Testis (tissue), 3 donors: ENCODE measurements around the gene TTC29. TPM values are rescaled to one million over a fixed set of nuclear protein-coding genes. Genes with fewer than 3 reads are reported as not detected.

ENCODE experiments used
- DNase-seq: peaks from one replicate; pipeline ENCODE4 v3.0.0-alpha.2; 2019
- H3K27ac ChIP-seq, 2 donors: fragments of 200-600 bp; sonication (generic); one replicate each; pipeline ENCODE4 v1.5.1; 2019
- H3K27me3 ChIP-seq: fragments of 200-600 bp; sonication (generic); one replicate; pipeline ENCODE4 v1.5.1; 2019
- H3K36me3 ChIP-seq: fragments of 200-600 bp; sonication (generic); one replicate; pipeline ENCODE4 v1.5.1; 2017; ENCODE audit warnings: low read depth; ENCODE audit errors: missing control alignments
- H3K4me1 ChIP-seq: fragments of 200-600 bp; sonication (generic); one replicate; pipeline ENCODE4 v1.5.1; 2019
- H3K4me3 ChIP-seq, 2 donors: fragments of 200-600 bp; sonication (generic); one replicate each; pipeline ENCODE4 v1.5.1; 2017 to 2019
- H3K9me3 ChIP-seq: fragments of 200-600 bp; sonication (generic); one replicate; pipeline ENCODE4 v1.5.1; 2017
- CTCF ChIP-seq, 3 experiments: fragments of 450-650 bp in 2 of 3; fragments of 200-600 bp in 1 of 3; sonication (generic) in 1 of 3; IDR thresholded peaks; one replicate each; pipeline ENCODE4 v1.5.1; 2016 to 2019; ENCODE audit warnings: antibody characterized with exemption in 3 of 3, mild to moderate bottlenecking in 2 of 3, moderate library complexity in 1 of 3
- POLR2A ChIP-seq: fragments of 450-650 bp; IDR thresholded peaks from one replicate; pipeline ENCODE4 v1.6.1; 2017; ENCODE audit warnings: antibody characterized with exemption, mild to moderate bottlenecking, moderate library complexity
- WGBS, 2 donors: methylation state at CpG; one replicate each; pipeline ENCODE4 v1.1.5; 2018; 5-methylcytosine and 5-hydroxymethylcytosine counted together
- intact Hi-C: fragments of 100-400 bp; cut with DNase I; formaldehyde crosslinking; loops from one replicate; pipeline ENCODE4 v1.15.1; 2023; ENCODE audit warnings: low total_unique reads
- polyA plus RNA-seq: library from polyadenylated mRNA; stranded (reverse); fragments of 350-450 nt; fragmentation: Illumina TruSeq; extraction: RNeasy Lipid Tissue Mini Kit (QIAGEN cat#74804); gene quantifications from one replicate; pipeline ENCODE4 v1.2.3, GENCODE V29; 2014; ENCODE audit warnings: low read depth, low replicate concordance; ENCODE audit not compliant: insufficient read depth
- total RNA-seq, 2 donors: library from RNA; depleted of rRNA; stranded (reverse); fragments of >200 nt; gene quantifications; one replicate each; pipeline ENCODE4 v1.2.3, GENCODE V29; 2016

Gene TTC29
- total and polyA plus RNA-seq, 3 donors from 2014 or later = 27.4 to 165 (median 68.0) TPM

DNA sequence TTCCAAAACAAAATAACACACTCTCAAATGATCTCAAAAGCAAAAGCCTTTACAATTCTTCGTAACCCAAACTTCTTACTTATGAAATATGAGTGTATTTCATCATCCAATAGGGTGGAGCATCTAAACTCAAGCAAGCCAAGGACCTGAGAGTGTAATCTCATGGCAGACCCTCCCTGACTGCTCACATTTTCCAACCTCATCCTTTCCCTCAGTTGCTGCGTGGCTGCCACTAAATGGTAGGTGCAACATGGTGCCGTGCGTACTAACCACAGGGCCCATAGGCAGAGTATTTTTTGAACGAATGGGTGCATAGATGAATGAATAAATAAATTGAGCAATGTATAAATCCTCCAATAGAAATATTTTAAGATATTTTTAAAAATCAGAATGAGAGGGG is 45.4 kb downstream of the TTC29 start:
- no peaks in the 10 kb centered on the region for H3K27me3 ChIP-seq
- no peaks in the 10 kb centered on the region for H3K36me3 ChIP-seq
- intact Hi-C loops = no loop called here
- TF ChIP-seq CTCF (IDR thresholded peaks at IDR 0.05) = no peak
- TF ChIP-seq POLR2A = no peak
- WGBS, 2 donors = 85 to 93% methylated on average over 5 of the region's 5 CpGs
- no peak overlapping the region for H3K4me3 ChIP-seq
- no peak for DNase-seq
- H3K27ac ChIP-seq = no peak overlapping the region
- no peaks in the 10 kb centered on the region for H3K4me1 ChIP-seq
- no peaks in the 10 kb centered on the region for H3K9me3 ChIP-seq

DNA sequence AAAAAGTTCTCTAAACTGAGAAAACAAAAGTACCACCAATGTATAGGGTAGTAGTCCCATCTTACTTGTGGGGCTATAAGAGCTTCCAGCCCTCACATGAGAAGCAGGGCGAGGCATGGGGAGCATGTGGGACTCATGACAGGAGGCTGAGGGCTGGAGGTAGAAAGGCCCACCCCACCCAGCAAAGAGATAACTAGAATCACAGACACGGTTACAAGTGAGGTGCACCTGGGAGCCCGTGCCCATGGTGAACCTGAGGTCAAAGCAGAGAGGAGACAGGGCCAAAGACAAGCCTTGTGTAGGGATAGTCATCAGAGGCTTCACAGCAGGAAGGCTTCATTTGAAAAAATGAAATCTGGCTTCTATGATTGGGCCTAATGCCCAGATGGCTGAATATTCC is 55.4 kb downstream of the TTC29 start:
- TF ChIP-seq POLR2A (no peak), CTCF (IDR thresholded peaks at IDR 0.05) (no peak)
- no peaks in the 10 kb centered on the region for H3K36me3 ChIP-seq
- no peak overlapping the region for H3K27ac ChIP-seq
- no peaks in the 10 kb centered on the region for H3K4me1 ChIP-seq
- no peak for DNase-seq
- H3K4me3 ChIP-seq = no peak overlapping the region
- H3K9me3 ChIP-seq = no peaks in the 10 kb centered on the region
- 83 to 86% methylated on average over 3 of the region's 3 CpGs for WGBS, 2 donors
- intact Hi-C loops = no loop called here
- no peaks in the 10 kb centered on the region for H3K27me3 ChIP-seq

- no peaks in the 10 kb centered on the region for H3K27me3 ChIP-seq
- intact Hi-C loops = no loop called here
- H3K9me3 ChIP-seq = no peaks in the 10 kb centered on the region
- no peak for TF ChIP-seq CTCF (IDR thresholded peaks at IDR 0.05)
- no peak for TF ChIP-seq POLR2A
- no peak overlapping the region for H3K4me3 ChIP-seq
- WGBS, 2 donors = 75 to 84% methylated on average over 3 of the region's 3 CpGs
- H3K27ac ChIP-seq = no peak overlapping the region
- DNase-seq = no peak
- no peaks in the 10 kb centered on the region for H3K36me3 ChIP-seq
- H3K4me1 ChIP-seq = no peaks in the 10 kb centered on the region
These were observed 62.6 kb downstream of the TTC29 start for GRCh38 chr4:146883070-146883469.

DNA sequence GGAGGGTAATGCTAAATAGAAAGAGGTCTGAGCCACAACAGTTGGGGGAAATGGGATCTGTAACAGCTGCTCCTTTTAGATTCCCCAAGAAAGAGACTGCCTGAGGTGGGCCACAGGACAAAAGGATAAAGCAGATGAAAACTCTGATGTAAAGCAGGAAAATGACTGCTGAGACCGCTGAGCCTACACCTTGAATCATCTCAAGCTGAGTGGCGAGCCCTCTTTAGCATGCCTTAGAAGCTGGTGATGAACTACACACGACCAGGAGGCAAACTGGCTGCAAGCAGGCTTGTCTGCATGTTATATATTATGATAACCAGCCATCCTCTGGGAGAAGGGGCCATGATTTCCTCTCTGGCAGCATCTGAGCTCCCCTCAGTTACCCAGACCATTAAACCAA is 88.4 kb downstream of the TTC29 start:
- WGBS, 2 donors = 71 to 80% methylated on average over 3 of the region's 3 CpGs
- Histone ChIP-seq H3K27ac (no peak overlapping the region), H3K36me3 (no peaks in the 10 kb centered on the region), H3K27me3 (no peaks in the 10 kb centered on the region), H3K4me3 (no peak overlapping the region), H3K9me3 (no peaks in the 10 kb centered on the region), H3K4me1 (no peaks in the 10 kb centered on the region)
- no peak for DNase-seq
- intact Hi-C loops = no loop called here
- TF ChIP-seq CTCF (IDR thresholded peaks at IDR 0.05) = no peak
- no peak for TF ChIP-seq POLR2A

DNA sequence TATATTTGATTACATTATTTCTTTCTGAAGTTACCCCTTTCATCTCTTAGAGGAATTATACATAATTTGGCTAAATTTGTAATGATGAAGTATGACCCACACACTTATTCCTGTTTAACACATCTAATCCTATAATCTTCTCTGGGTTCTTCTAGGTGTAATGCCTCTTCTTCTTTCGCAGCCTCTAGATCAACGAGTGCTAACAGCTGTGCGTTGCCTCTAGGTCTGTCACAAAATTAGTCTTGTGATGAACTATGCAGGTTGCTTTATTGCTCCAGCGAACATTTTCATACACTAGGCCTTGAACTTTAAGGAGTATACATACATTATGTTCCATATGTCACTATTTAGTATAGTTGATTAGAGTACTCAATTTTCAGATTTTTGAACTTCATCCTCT is 89.9 kb downstream of the TTC29 start:
- Histone ChIP-seq H3K36me3 (no peaks in the 10 kb centered on the region), H3K4me1 (no peaks in the 10 kb centered on the region), H3K9me3 (no peaks in the 10 kb centered on the region), H3K4me3 (no peak overlapping the region), H3K27me3 (no peaks in the 10 kb centered on the region), H3K27ac (no peak overlapping the region)
- TF ChIP-seq POLR2A (no peak), CTCF (IDR thresholded peaks at IDR 0.05) (no peak)
- intact Hi-C loops = no loop called here
- no peak for DNase-seq
- 74 to 78% methylated on average over 4 of the region's 4 CpGs for WGBS, 2 donors
